LNCaP clone FGC (cell line): ENCODE measurements around the gene GOLGA1.
"Not testable (repeated sequence)": the region's sequence is repeated elsewhere in the genome, so short reads cannot be mapped to it uniquely, and the experiment has no call there.

Experiments used
- DNase-seq: peaks from one replicate; pipeline ENCODE4 v3.0.0-alpha.2; 2011; ENCODE audit warnings: low read depth
- H3K4me3 ChIP-seq: 2 replicates; pipeline ENCODE4 v1.5.1; 2011; ENCODE audit warnings: mild to moderate bottlenecking, low read depth, low read length, control low read depth
- TF ChIP-seq, protein P1 (sequence below): IDR thresholded peaks from 2 replicates; pipeline ENCODE4 v1.5.1; 2012; ENCODE audit warnings: mild to moderate bottlenecking; ENCODE audit not compliant: control insufficient read depth, insufficient read depth; ENCODE audit errors: extremely low read depth

Gene GOLGA1

GRCh38 chr9:124854822-124855221, 86.1 kb downstream of the GOLGA1 start:
- H3K4me3 ChIP-seq: no peak overlapping the region
- no peak for DNase-seq
- TF ChIP-seq, protein P1, sequence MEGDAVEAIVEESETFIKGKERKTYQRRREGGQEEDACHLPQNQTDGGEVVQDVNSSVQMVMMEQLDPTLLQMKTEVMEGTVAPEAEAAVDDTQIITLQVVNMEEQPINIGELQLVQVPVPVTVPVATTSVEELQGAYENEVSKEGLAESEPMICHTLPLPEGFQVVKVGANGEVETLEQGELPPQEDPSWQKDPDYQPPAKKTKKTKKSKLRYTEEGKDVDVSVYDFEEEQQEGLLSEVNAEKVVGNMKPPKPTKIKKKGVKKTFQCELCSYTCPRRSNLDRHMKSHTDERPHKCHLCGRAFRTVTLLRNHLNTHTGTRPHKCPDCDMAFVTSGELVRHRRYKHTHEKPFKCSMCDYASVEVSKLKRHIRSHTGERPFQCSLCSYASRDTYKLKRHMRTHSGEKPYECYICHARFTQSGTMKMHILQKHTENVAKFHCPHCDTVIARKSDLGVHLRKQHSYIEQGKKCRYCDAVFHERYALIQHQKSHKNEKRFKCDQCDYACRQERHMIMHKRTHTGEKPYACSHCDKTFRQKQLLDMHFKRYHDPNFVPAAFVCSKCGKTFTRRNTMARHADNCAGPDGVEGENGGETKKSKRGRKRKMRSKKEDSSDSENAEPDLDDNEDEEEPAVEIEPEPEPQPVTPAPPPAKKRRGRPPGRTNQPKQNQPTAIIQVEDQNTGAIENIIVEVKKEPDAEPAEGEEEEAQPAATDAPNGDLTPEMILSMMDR: no peak

GRCh38 chr9:124854161-124854560, 86.7 kb downstream of the GOLGA1 start:
- H3K4me3 ChIP-seq: no peak overlapping the region
- TF ChIP-seq, protein P1: no peak
- no peak for DNase-seq

GRCh38 chr9:124853605-124854143, 87.2 kb downstream of the GOLGA1 start:
- no peak for DNase-seq
- TF ChIP-seq, protein P1: no peak
- H3K4me3 ChIP-seq: peak overlapping the region; percentile 48

- TF ChIP-seq, protein P1: peak; percentile 98
- H3K4me3 ChIP-seq: peak within 1 kb of the TSS; percentile 48
- peak; percentile 42 for DNase-seq
Measured at GRCh38 chr9:124852829-124853531, 87.9 kb downstream of the GOLGA1 start, which contains the start of gene WDR38. Gene WDR38, plus strand, starts transcription at chr9:124853460. Its CDS starts 72 bp downstream, at chr9:124853532.

DNA sequence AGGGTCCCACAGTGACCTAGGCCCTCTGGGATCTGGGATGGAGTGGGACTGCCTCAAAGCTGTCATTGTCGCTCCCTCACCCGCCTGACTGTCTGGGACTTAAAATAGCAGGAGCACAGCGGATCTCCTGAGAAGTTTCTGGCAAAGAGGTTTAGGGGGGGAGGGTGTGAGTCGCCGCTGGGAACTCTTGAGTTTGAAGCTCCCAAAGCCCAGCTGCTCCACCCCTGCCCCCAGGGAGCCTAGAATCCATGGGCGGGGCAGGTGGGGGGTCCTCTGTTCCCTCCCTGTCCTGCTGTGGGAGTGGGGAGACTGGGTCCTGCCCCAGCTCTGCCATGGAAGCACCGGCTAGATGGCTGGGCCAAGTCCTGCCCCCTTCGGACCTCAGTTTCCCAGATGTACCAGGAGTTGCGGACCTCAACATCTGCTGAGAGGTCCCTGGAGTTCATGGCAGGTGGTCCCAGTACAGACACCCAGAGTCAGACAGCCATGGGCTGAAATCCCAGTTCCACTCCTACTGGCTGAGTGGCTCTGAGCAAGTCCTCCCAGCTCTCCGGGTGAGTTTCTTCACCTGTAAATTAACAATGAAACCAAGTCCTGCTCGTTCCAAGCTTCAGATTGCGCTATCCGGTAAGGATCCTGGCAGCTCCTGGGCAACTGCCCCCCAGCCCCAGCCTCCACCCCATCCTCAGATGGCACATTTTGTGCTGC, 88.6 kb downstream of the GOLGA1 start:
- H3K4me3 ChIP-seq: no peak overlapping the region
- DNase-seq: no peak
- TF ChIP-seq, protein P1: no peak

DNA sequence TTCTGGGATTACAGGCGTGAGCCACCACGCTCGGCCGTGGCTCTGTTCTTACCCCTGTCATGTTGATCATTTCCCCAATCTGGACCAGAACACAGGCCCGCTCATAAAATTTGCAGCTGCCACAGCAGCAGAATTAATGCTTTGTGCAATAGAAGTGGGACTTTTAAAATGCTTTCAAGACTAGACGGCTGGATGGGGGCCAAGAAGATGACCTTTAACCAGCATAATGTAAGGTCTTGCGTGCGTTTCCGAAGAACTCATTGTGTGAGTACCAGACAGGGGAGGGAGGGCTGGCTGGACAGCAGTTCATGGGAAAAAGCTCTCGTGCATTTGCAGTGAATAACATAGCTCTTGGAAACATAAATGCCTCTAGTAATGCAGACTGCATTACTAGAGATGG, 91.1 kb downstream of the GOLGA1 start:
- DNase-seq: no peak
- TF ChIP-seq, protein P1: no peak
- no peak overlapping the region for H3K4me3 ChIP-seq

DNA sequence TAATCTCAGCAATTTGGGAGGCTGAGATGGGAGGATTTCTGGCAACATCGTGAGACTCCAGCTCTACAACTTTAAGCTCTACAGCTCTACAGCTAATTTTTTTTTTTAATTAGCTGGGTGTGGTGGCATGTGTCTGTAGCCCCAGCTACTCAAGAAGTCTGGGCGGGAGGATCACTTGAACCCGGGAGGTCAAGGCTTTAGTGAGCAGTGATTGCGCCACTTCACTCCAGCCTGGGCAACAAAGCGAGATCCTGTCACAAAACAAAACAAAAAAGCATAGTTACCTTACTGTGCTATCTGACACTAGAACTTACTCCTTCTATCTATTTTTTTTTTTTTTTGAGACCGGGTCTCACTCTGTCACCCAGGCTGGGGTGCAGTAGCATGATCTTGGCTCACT, 93.9 kb downstream of the GOLGA1 start:
- TF ChIP-seq, protein P1: no peak
- DNase-seq: no peak

GRCh38 chr9:124846467-124846866, 94.4 kb downstream of the GOLGA1 start:
- not testable (repeated sequence) for H3K4me3 ChIP-seq, DNase-seq

More for the DNA sequence above, 93.9 kb downstream of the GOLGA1 start:
- no peak overlapping the region for H3K4me3 ChIP-seq
